A549 (cell line): Measurements from ENCODE around the gene ENPP4. TPM values are rescaled to one million over a fixed set of nuclear protein-coding genes. Genes with fewer than 3 reads are reported as not detected.

ENCODE experiments used
- ATAC-seq, 2 experiments: fragments of 200-7000 bp in 1 of 2; fragments of >200 bp in 1 of 2; cut with Nextera tagmentation in 1 of 2; cut with Tn5 transposase in 1 of 2; 3 replicates each; pipeline versions ENCODE4 v1.8.0 to v1.9.1; 2018 to 2020; ENCODE audit warnings: mild to moderate bottlenecking in 1 of 2, moderate library complexity in 1 of 2
- CTCF ChIA-PET: fragments of 300-600 bp; sonication (Branson Sonifier 250); formaldehyde crosslinking; extraction: SDS; loops from one replicate; lab custom pipeline; 2021; ENCODE audit warnings: antibody characterized with exemption, inconsistent platforms; lab: Yijun Ruan, JAX
- POLR2A ChIA-PET: fragments of 350-600 bp; formaldehyde crosslinking; extraction: SDS; loops from one replicate; lab custom pipeline; 2021; ENCODE audit warnings: antibody characterized with exemption, inconsistent platforms; lab: Yijun Ruan, JAX
- DNase-seq, 2 experiments: peaks; one replicate each; pipeline versions ENCODE4 v3.0.0 to v3.0.0-alpha.2; 2011 to 2016; ENCODE audit warnings: low read depth in 1 of 2, low spot score in 1 of 2
- FAIRE-seq: peaks from 2 replicates; lab custom pipeline; 2011; peaks lifted over from hg19 to GRCh38; lab: Jason Lieb, UNC
- H3K27ac ChIP-seq, 2 experiments: fragments of >200 bp; sonication (Bioruptor Twin); formaldehyde crosslinking; 3 replicates each; pipeline ENCODE4 v1.5.1; 2016 to 2017
- H3K4me1 ChIP-seq: fragments of >200 bp; sonication (Bioruptor Twin); formaldehyde crosslinking; 3 replicates; pipeline ENCODE4 v1.6.1; 2016
- H3K4me2 ChIP-seq: fragments of >200 bp; sonication (Bioruptor Twin); formaldehyde crosslinking; 3 replicates; pipeline ENCODE4 v1.6.1; 2016
- H3K4me3 ChIP-seq: fragments of >200 bp; sonication (Bioruptor Twin); formaldehyde crosslinking; 3 replicates; pipeline ENCODE4 v1.5.1; 2016
- H3K9me3 ChIP-seq: fragments of >200 bp; sonication (Bioruptor Twin); formaldehyde crosslinking; 3 replicates; pipeline ENCODE4 v1.6.1; 2016
- BHLHE40 ChIP-seq: IDR thresholded peaks from 2 replicates; pipeline ENCODE4 v1.6.1; 2012; ENCODE audit warnings: low read depth, low read length, inconsistent platforms
- CEBPB ChIP-seq, 2 experiments: fragments of >200 bp in 1 of 2; sonication (Bioruptor Twin) in 1 of 2; formaldehyde crosslinking in 1 of 2; IDR thresholded peaks; 2 replicates each; pipeline ENCODE4 v1.6.1; 2012 to 2016
- CHD2 ChIP-seq: fragments of 150-350 bp; IDR thresholded peaks from 2 replicates; pipeline ENCODE4 v1.6.1; 2014; ENCODE audit warnings: low read length; ENCODE audit not compliant: partially characterized antibody
- CHD4 ChIP-seq: fragments of 200-600 bp; sonication (generic); IDR thresholded peaks from 2 replicates; pipeline ENCODE4 v1.6.1; 2016; ENCODE audit warnings: antibody characterized with exemption, mild to moderate bottlenecking, borderline replicate concordance
- EHMT2 ChIP-seq: fragments of 200-600 bp; sonication (generic); IDR thresholded peaks from 2 replicates; pipeline ENCODE4 v1.6.1; 2016; ENCODE audit warnings: antibody characterized with exemption, low read depth, mild to moderate bottlenecking, moderate library complexity
- EP300 ChIP-seq, 2 experiments: fragments of >200 bp; sonication (Bioruptor Twin); formaldehyde crosslinking; IDR thresholded peaks; 2 replicates in 1 of 2; 3 replicates in 1 of 2; pipeline ENCODE4 v1.6.1; 2016 to 2017
- ESRRA ChIP-seq: fragments of 150-350 bp; IDR thresholded peaks from 2 replicates; pipeline ENCODE4 v1.6.1; 2014; ENCODE audit warnings: mild to moderate bottlenecking, low read length, borderline replicate concordance
- FOSB ChIP-seq: fragments of 250-450 bp; sonication (Bioruptor Pico); IDR thresholded peaks from 2 replicates; pipeline ENCODE4 v1.5.0; 2020; ENCODE audit warnings: mild to moderate bottlenecking, moderate library complexity
- GATA3 ChIP-seq: IDR thresholded peaks from 2 replicates; pipeline ENCODE4 v1.6.1; 2012; ENCODE audit warnings: borderline replicate concordance
- HDAC2 ChIP-seq: fragments of 200-600 bp; sonication (generic); IDR thresholded peaks from 2 replicates; pipeline ENCODE4 v1.6.1; 2016
- HOXB5 ChIP-seq: fragments of 250-450 bp; sonication (Bioruptor Pico); IDR thresholded peaks from 2 replicates; pipeline ENCODE4 v1.5.0; 2020; ENCODE audit warnings: mild to moderate bottlenecking, moderate library complexity
- KDM1A ChIP-seq: fragments of 200-600 bp; sonication (generic); IDR thresholded peaks from 2 replicates; pipeline ENCODE4 v1.6.1; 2016; ENCODE audit warnings: low read depth, mild to moderate bottlenecking
- MAFK ChIP-seq: fragments of 450-650 bp; IDR thresholded peaks from 2 replicates; pipeline ENCODE4 v1.6.1; 2014; ENCODE audit not compliant: partially characterized antibody
- MAZ ChIP-seq: fragments of 150-350 bp; IDR thresholded peaks from 2 replicates; pipeline ENCODE4 v1.6.1; 2014; ENCODE audit warnings: antibody characterized with exemption, low read depth, low read length, borderline replicate concordance
- MYC ChIP-seq: IDR thresholded peaks from 2 replicates; pipeline ENCODE4 v1.6.1; 2012; ENCODE audit warnings: mild to moderate bottlenecking, inconsistent platforms, low read length, improper control_type of control experiment, borderline replicate concordance
- NFE2L2 ChIP-seq: fragments of 150-350 bp; conservative IDR thresholded peaks from 2 replicates; pipeline ENCODE4 v1.6.1; 2014; ENCODE audit warnings: low read length
- POLR2AphosphoS2 ChIP-seq: conservative IDR thresholded peaks from 2 replicates; pipeline ENCODE4 v1.6.1; 2012; ENCODE audit warnings: low read length, improper control_type of control experiment, inconsistent platforms
- RCOR1 ChIP-seq: fragments of 150-350 bp; IDR thresholded peaks from 2 replicates; pipeline ENCODE4 v1.6.1; 2014; ENCODE audit warnings: antibody characterized with exemption, low read length, low read depth
- TP53 ChIP-seq: fragments of 250-450 bp; sonication (Bioruptor Pico); IDR thresholded peaks from 2 replicates; pipeline ENCODE4 v1.5.0; 2021; ENCODE audit warnings: mild to moderate bottlenecking, moderate library complexity
- ZFP36 ChIP-seq: fragments of 450-650 bp; IDR thresholded peaks from 2 replicates; pipeline ENCODE4 v1.6.1; 2014; ENCODE audit warnings: borderline replicate concordance; ENCODE audit not compliant: partially characterized antibody
- ZNF302 ChIP-seq: fragments of 250-450 bp; sonication (Bioruptor Pico); IDR thresholded peaks from 2 replicates; pipeline ENCODE4 v1.9.0; 2021; ENCODE audit warnings: inconsistent platforms, mild to moderate bottlenecking, moderate library complexity
- WGBS: methylation state at CpG from one replicate; pipeline ENCODE4 v1.1.6; 2017; ENCODE audit errors: missing lambda C conversion rate; 5-methylcytosine and 5-hydroxymethylcytosine counted together
- polyA plus RNA-seq, 4 experiments: library from polyadenylated mRNA; depleted of rRNA in 3 of 4; stranded (reverse); fragments of >200 nt; fragmentation: RNase III in 1 of 4; extraction: RNeasy Plus Mini Kit Qiagen cat#74134 plus additional on column Dnase treatment in 1 of 4; gene quantifications; 2 replicates in 3 of 4; 3 replicates in 1 of 4; pipeline ENCODE4 v1.2.3, GENCODE V29; 2011 to 2017
- TF ChIP-seq, protein P1 (sequence below): fragments of 150-350 bp; IDR thresholded peaks from 2 replicates; pipeline ENCODE4 v1.6.1; 2014; ENCODE audit warnings: low read depth, mild to moderate bottlenecking, low read length
- TF ChIP-seq, protein P2 (sequence below): IDR thresholded peaks from 2 replicates; pipeline ENCODE4 v1.6.1; 2012; ENCODE audit warnings: low read depth, borderline replicate concordance
- TF ChIP-seq, protein P3 (sequence below): fragments of >200 bp; sonication (Bioruptor Twin); formaldehyde crosslinking; IDR thresholded peaks from 2 replicates; pipeline ENCODE4 v1.6.1; 2016
- TF ChIP-seq, protein P4 (sequence below): fragments of 200-600 bp; sonication (generic); IDR thresholded peaks from 2 replicates; pipeline ENCODE4 v1.6.1; 2016; ENCODE audit warnings: antibody characterized with exemption, mild to moderate bottlenecking, moderate library complexity
- TF ChIP-seq, protein P5 (sequence below): fragments of 250-450 bp; sonication (Bioruptor Pico); IDR thresholded peaks from 2 replicates; pipeline ENCODE4 v1.5.0; 2021; ENCODE audit warnings: mild to moderate bottlenecking, moderate library complexity, borderline replicate concordance
- TF ChIP-seq, protein P6 (sequence below): fragments of 450-650 bp; IDR thresholded peaks from 2 replicates; pipeline ENCODE4 v1.6.1; 2014; ENCODE audit warnings: antibody characterized with exemption

ENPP4 gene
- polyA plus RNA-seq, 2 of the 4 experiments (the other 2 are of a cell fraction), result 0.65 to 1.0 TPM

DNA sequence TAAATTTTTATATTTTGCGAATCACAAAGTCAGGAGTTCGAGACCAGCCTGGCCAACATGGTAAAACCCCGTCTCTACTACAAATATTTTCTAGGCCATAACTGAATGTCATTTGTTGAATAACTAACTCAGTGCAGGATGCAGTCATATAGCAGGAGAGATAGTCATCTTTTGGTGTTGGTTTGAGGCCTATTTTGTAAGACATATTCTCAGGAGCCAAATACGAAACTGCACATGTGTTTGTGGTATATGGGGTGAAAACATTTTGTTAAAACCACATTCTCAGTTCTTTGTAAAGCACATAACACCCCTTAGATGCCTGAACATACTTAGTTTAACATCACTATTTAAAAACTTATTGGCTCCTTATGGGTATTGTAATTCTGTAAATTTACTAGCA, 45.7 kb downstream of the ENPP4 start:
- no peaks in the 10 kb centered on the region for H3K9me3 ChIP-seq
- no peak for TF ChIP-seq ESRRA
- TF ChIP-seq MYC, result no peak
- no peak for TF ChIP-seq ZNF302 (CRISPR knock-in tag)
- no peak for TF ChIP-seq MAZ
- TF ChIP-seq CHD4, result no peak
- TF ChIP-seq EP300 (IDR thresholded peaks at IDR 0.05), result no peak
- TF ChIP-seq, protein P1, sequence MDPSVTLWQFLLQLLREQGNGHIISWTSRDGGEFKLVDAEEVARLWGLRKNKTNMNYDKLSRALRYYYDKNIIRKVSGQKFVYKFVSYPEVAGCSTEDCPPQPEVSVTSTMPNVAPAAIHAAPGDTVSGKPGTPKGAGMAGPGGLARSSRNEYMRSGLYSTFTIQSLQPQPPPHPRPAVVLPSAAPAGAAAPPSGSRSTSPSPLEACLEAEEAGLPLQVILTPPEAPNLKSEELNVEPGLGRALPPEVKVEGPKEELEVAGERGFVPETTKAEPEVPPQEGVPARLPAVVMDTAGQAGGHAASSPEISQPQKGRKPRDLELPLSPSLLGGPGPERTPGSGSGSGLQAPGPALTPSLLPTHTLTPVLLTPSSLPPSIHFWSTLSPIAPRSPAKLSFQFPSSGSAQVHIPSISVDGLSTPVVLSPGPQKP, result no peak
- TF ChIP-seq EHMT2, result no peak
- no peak for TF ChIP-seq GATA3
- no peak for TF ChIP-seq POLR2AphosphoS2
- H3K4me2 ChIP-seq, result no peak overlapping the region
- FAIRE-seq (no peak), DNase-seq (no peak), ATAC-seq (no peak)
- H3K4me1 ChIP-seq, result no peaks in the 10 kb centered on the region
- POLR2A ChIA-PET, result no interaction called here
- 31% methylated on average over 4 of the region's 4 CpGs for WGBS
- H3K27ac ChIP-seq, result no peak overlapping the region
- CTCF ChIA-PET, result no interaction called here
- no peak overlapping the region for H3K4me3 ChIP-seq

DNA sequence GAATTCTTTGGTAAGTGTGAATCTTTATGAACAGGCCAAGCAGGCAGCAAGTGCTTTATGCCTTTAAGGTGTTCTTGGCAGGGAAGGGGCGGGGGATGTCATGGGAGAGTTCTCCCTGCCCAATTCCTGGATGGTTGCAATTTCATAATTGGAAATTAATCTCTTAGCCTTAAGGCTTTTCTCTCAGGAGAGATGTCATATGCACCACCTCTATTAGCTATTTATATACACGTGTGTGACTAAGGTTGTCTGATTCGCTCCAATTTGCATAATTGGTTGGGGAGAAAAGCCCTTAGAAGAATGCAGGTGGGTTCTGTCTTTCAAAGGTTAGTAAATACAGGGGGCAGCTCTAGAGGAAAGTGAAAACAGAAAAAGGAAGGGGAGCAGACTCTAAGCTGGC, 46.2 kb downstream of the ENPP4 start:
- no peak for ATAC-seq
- ChIA-PET POLR2A (no interaction called here), CTCF (interaction anchor here (1.2 kb wide), 1 partner anchor 17 kb away, joined by 3 read pairs; no protein-coding TSS in a partner anchor)
- Histone ChIP-seq H3K9me3 (no peaks in the 10 kb centered on the region), H3K4me2 (no peak overlapping the region), H3K4me1 (no peaks in the 10 kb centered on the region), H3K27ac (no peak overlapping the region), H3K4me3 (no peak overlapping the region)
- no peak for DNase-seq
- TF ChIP-seq RCOR1, result no peak
- TF ChIP-seq TP53 (CRISPR knock-in tag), result no peak
- TF ChIP-seq NFE2L2, result no peak
- FAIRE-seq, result no peak
- 8% methylated on average over 3 of the region's 3 CpGs for WGBS

DNA sequence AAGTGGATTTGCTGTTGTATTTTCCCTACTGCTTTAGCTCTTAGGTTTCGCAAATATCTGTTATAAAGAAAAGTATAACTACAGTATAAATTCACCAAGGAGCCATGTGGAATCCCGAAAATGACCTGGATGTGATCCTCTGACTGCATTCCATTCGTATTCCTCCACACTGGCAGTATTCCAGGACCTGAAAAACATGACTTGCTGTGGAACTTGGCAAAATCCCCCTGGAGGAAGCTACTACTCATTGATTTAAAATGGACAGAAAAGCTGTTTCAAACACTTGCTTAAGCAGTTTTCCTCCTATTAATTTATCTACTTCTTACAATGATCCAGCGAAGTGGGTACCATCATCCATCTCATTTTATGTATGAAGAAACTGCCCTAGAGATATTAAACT, 54.3 kb downstream of the ENPP4 start:
- ChIA-PET POLR2A (no interaction called here), CTCF (no interaction called here)
- no peaks in the 10 kb centered on the region for H3K4me1 ChIP-seq
- H3K4me2 ChIP-seq, result no peak overlapping the region
- no peak overlapping the region for H3K4me3 ChIP-seq
- no peaks in the 10 kb centered on the region for H3K9me3 ChIP-seq
- ATAC-seq (no peak), DNase-seq (no peak), FAIRE-seq (no peak)
- no peak overlapping the region for H3K27ac ChIP-seq
- WGBS, result under 1% methylated on average over 4 of the region's 4 CpGs
- TF ChIP-seq POLR2AphosphoS2, result no peak
- TF ChIP-seq, protein P2, sequence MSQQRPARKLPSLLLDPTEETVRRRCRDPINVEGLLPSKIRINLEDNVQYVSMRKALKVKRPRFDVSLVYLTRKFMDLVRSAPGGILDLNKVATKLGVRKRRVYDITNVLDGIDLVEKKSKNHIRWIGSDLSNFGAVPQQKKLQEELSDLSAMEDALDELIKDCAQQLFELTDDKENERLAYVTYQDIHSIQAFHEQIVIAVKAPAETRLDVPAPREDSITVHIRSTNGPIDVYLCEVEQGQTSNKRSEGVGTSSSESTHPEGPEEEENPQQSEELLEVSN, result no peak
- TF ChIP-seq BHLHE40, result no peak
- no peak for TF ChIP-seq CEBPB (IDR thresholded peaks at IDR 0.05)
- no peak for TF ChIP-seq KDM1A
- TF ChIP-seq MYC, result no peak
- TF ChIP-seq, protein P3, sequence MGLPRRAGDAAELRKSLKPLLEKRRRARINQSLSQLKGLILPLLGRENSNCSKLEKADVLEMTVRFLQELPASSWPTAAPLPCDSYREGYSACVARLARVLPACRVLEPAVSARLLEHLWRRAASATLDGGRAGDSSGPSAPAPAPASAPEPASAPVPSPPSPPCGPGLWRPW, result no peak
- TF ChIP-seq CHD2, result no peak
- no peak for TF ChIP-seq RCOR1
- TF ChIP-seq, protein P4, sequence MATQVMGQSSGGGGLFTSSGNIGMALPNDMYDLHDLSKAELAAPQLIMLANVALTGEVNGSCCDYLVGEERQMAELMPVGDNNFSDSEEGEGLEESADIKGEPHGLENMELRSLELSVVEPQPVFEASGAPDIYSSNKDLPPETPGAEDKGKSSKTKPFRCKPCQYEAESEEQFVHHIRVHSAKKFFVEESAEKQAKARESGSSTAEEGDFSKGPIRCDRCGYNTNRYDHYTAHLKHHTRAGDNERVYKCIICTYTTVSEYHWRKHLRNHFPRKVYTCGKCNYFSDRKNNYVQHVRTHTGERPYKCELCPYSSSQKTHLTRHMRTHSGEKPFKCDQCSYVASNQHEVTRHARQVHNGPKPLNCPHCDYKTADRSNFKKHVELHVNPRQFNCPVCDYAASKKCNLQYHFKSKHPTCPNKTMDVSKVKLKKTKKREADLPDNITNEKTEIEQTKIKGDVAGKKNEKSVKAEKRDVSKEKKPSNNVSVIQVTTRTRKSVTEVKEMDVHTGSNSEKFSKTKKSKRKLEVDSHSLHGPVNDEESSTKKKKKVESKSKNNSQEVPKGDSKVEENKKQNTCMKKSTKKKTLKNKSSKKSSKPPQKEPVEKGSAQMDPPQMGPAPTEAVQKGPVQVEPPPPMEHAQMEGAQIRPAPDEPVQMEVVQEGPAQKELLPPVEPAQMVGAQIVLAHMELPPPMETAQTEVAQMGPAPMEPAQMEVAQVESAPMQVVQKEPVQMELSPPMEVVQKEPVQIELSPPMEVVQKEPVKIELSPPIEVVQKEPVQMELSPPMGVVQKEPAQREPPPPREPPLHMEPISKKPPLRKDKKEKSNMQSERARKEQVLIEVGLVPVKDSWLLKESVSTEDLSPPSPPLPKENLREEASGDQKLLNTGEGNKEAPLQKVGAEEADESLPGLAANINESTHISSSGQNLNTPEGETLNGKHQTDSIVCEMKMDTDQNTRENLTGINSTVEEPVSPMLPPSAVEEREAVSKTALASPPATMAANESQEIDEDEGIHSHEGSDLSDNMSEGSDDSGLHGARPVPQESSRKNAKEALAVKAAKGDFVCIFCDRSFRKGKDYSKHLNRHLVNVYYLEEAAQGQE, result no peak
- TF ChIP-seq HOXB5 (CRISPR knock-in tag), result no peak
- no peak for TF ChIP-seq GATA3
- TF ChIP-seq ZFP36, result no peak
- no peak for TF ChIP-seq FOSB (CRISPR knock-in tag)
- TF ChIP-seq HDAC2, result no peak
- no peak for TF ChIP-seq MAFK
- TF ChIP-seq EHMT2, result no peak
- TF ChIP-seq, protein P5, sequence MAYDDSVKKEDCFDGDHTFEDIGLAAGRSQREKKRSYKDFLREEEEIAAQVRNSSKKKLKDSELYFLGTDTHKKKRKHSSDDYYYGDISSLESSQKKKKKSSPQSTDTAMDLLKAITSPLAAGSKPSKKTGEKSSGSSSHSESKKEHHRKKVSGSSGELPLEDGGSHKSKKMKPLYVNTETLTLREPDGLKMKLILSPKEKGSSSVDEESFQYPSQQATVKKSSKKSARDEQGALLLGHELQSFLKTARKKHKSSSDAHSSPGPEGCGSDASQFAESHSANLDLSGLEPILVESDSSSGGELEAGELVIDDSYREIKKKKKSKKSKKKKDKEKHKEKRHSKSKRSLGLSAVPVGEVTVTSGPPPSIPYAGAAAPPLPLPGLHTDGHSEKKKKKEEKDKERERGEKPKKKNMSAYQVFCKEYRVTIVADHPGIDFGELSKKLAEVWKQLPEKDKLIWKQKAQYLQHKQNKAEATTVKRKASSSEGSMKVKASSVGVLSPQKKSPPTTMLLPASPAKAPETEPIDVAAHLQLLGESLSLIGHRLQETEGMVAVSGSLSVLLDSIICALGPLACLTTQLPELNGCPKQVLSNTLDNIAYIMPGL (CRISPR knock-in tag), result no peak
- TF ChIP-seq, protein P6, sequence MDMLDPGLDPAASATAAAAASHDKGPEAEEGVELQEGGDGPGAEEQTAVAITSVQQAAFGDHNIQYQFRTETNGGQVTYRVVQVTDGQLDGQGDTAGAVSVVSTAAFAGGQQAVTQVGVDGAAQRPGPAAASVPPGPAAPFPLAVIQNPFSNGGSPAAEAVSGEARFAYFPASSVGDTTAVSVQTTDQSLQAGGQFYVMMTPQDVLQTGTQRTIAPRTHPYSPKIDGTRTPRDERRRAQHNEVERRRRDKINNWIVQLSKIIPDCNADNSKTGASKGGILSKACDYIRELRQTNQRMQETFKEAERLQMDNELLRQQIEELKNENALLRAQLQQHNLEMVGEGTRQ, result no peak
